M059J (cell line): ENCODE data around the gene SNU13. TPM values are rescaled to one million over a fixed set of nuclear protein-coding genes. Genes with fewer than 3 reads are reported as not detected.
"Not testable (repeated sequence)": the region's sequence is repeated elsewhere in the genome, so short reads cannot be mapped to it uniquely, and the experiment has no call there.

Experiments
- DNase-seq: peaks from one replicate; pipeline ENCODE4 v3.0.0-alpha.2; 2012; ENCODE audit warnings: low read depth
- total RNA-seq: library from RNA; depleted of rRNA; stranded (reverse); fragments of >200 nt; shearing (Covaris generic); gene quantifications from 2 replicates; pipeline ENCODE4 v1.2.3, GENCODE V29; 2014; rRNA removed

Gene SNU13
- total RNA-seq, 1 experiment from 2014 or later, result 77.7 TPM

DNA sequence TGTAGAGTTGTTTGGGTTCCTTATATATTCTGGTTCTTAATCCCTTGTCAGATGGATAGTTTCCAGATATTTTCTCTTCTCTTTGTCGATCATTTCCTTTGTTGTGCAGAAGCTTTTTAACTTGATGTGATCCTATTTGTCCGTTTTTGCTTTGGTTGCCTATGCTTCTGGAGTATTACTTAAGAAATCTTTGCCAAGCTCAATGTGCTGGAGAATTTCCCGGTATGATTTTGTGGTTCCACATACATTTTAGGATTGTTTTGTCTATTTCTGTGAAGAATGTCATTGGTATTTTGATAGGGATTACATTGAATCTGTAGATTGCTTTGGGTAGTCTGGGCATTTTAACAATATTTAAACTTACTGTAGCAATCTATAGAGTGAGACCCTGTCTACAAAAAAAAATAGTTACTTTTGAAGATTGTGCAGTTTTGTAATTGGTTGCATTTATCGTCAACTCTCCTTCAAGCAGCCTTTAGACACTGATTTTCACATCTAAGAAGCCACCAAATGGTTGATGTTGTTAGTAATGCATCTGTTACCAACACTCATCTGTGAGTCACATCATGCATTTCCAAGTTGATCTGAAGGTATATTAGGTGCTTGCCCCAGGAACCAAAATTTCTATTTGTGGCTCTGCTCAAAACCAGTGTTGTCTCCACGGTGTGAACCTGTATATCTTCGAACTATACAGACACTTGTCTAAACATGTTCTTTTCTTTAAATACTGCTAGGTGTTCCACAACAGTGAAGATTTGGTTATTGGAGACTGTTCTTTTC is 46.1 kb downstream of the SNU13 start:
- no peak for DNase-seq

DNA sequence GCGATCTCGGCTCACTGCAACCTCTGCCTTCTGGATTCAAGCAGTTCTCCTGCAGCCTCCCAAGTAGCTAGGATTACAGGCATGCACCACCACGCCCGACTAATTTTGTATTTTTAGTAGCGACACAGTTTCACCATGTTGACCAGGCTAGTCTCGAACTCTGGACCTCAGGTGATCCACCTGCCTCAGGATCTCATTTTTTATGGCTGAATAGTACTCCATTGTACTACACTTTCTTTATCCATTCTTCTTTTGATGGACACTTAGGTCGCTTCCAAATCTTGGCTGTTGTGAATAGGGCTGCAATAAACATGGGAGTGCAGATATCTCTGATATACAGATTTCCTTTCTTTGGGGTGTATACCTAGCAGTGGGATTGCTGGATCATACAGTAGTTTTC is 46.8 kb downstream of the SNU13 start:
- DNase-seq, result no peak

DNA sequence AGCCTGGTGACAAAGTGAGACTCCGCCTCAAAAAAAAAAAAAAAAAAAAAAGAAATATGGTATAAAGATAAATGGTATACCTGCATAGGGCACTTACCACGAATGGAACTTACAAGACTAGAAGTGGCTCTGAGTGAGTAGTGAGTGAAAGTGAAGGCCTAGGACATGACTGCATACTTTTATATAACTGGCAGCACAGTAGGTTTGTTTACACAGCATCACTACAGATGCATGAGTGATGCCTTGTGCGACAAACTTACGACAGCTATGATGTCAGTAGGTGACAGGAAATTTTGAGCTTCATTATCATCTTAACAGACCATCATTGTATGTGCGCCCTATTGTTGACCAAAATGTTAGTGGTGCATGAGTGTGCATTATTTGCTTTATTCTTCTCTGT is 49.9 kb downstream of the SNU13 start:
- no peak for DNase-seq

DNA sequence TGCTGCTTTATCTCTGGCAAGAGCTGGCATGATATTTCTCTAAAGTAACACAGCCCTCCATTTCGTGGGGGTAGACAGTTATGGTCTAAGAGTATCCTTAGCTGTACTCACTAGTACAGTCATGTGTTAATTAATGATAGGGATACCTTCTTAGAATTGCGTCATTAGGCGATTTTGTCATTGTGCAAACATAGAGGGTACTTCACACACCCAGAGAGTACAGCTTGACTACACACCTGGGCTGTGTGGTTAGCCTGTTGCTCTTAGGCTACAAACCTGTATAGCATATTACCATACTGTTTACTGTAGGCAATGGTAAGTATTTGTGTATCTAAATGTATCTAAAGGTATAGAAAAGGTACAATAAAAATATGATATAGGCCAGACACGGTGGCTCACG is 50.5 kb downstream of the SNU13 start:
- DNase-seq, result no peak

DNA sequence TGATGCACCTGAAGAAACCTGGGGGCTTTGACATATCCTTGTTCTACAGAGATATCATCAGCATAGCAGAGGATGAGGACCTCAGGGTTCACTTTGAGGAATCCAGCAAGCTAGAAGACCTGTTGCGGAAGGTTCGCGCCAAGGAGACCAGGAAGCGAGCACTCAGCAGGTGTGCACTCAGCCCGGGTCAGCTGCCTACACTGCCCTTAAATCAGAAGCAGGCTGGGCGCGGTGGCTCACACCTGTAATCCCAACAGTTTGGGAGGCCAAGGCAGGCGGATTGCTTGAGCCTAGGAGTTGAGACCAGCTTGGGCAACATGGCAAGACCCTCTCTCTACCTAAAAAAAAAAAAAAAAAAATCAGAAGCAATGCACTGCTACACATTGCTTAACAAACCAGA is 51.0 kb downstream of the SNU13 start:
- DNase-seq, result not testable (repeated sequence)

DNA sequence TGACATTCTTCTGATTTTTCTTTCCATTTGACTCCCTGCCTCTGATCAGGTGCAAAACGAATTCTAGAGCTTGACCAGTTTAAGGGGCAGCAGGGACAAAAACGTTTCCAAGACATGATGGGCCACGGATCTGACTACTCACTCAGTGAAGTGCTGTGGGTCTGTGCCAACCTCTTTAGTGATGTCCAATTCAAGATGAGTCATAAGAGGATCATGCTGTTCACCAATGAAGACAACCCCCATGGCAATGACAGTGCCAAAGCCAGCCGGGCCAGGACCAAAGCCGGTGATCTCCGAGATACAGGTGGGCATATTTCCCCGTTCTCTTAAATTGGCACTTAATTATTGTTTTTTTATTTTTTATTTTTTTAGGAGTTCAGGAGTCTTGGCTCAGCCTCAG is 52.2 kb downstream of the SNU13 start:
- DNase-seq, result peak; percentile 70

DNA sequence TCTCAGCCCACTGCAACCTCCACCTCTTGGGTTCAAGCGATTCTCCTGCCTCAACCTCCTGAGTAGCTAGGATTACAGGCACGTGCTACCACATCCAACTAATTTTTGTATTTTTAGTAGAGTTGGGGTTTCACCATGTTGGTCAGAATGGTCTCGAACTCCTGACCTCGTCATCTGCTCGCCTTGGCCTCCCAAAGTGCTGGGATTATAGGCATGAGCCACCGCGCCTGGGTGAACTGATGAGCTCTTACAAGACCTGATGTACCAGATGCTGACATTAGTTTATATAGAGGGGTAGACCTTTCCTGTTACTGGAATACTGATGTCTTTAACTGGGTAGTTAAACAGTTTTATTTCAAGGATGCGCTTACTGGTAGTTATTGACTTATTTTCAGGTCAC is 54.1 kb downstream of the SNU13 start:
- not testable (repeated sequence) for DNase-seq

DNA sequence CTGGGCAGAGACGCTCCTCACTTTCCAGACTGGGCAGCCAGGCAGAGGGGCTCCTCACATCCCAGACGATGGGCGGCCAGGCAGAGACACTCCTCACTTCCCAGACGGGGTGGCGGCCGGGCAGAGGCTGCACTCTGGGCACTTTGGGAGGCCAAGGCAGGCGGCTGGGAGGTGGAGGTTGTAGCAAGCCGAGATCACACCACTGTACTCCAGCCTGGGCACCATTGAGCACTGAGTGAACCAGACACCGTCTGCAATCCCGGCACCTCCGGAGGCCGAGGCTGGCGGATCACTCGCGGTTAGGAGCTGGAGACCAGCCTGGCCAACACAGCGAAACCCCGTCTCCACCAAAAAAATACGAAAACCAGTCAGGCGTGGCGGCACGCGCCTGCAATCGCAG is 57.1 kb downstream of the SNU13 start:
- DNase-seq, result not testable (repeated sequence)

DNA sequence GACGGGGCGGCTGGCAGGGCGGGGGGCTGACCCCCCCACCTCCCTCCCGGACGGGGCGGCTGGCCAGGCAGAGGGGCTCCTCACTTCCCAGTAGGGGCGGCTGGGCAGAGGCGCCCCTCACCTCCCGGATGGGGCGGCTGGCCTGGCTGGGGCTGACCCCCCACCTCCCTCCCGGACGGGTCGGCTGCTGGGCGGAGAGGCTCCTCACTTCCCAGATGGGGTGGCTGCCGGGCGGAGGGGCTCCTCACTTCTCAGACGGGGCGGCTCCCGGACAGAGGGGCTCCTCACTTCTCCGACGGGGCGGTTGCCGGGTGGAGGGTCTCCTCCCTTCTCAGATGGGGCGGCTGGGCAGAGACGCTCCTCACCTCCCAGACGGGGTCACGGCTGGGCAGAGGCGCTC is 57.6 kb downstream of the SNU13 start:
- not testable (repeated sequence) for DNase-seq

DNA sequence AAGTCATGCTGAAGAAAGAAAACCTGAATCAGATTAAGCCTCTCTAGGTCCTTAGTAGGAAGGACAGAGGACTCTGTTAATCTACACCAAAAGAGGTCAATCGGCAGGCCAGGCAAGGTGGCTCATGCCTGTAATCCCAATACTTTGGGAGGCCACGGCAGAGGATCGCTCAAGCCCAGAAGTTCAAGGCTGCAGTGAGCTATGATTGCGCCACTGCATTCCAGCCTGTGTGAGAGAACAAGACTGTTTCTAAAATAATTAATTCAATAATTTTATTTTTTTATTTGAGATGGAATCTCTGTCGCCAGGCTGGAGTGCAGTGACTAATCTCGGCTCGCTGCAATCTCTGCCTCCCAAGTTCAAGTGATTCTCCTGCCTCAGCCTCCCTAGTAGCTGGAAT is 63.1 kb downstream of the SNU13 start:
- no peak for DNase-seq

Other genes with a start within 250 kb of the SNU13 start
- gene TOB2, start 242.1 kb downstream of the SNU13 start, total RNA-seq, result 10.1 and 19.0 TPM in 2 replicates
- 42.8 and 69.0 TPM in 2 replicates for gene PHF5A, start 220.2 kb downstream of the SNU13 start, total RNA-seq
- gene ACO2, start 219.8 kb downstream of the SNU13 start, total RNA-seq, result 28.1 and 43.7 TPM in 2 replicates
- gene POLR3H, start 144.4 kb downstream of the SNU13 start, total RNA-seq, result 21.5 and 22.5 TPM in 2 replicates
- 0.25 TPM in 1 of 2 replicates, not detected in the other for gene CSDC2, start 127.9 kb downstream of the SNU13 start, total RNA-seq
- 13.4 and 15.8 TPM in 2 replicates for gene PMM1, start 99.0 kb downstream of the SNU13 start, total RNA-seq
- 20.0 and 26.0 TPM in 2 replicates for gene DESI1, start 67.8 kb downstream of the SNU13 start, total RNA-seq
- 392 and 397 TPM in 2 replicates for gene XRCC6, start 67.6 kb downstream of the SNU13 start, total RNA-seq
- gene MEI1, start 10.6 kb upstream of the SNU13 start, total RNA-seq, result 0.30 TPM in 1 of 2 replicates, not detected in the other
- 10.3 and 12.0 TPM in 2 replicates for gene CCDC134, start 111.8 kb upstream of the SNU13 start, total RNA-seq
- 30.3 and 44.9 TPM in 2 replicates for gene SREBF2, start 144.2 kb upstream of the SNU13 start, total RNA-seq
- gene SHISA8, start 226.2 kb upstream of the SNU13 start, total RNA-seq, result not detected in 2 replicates
- 0.05 and 0.10 TPM in 2 replicates for gene TNFRSF13C, start 237.9 kb upstream of the SNU13 start, total RNA-seq